ENCODE data around the gene IGSF10. TPM values are rescaled to one million over a fixed set of nuclear protein-coding genes. Genes with fewer than 3 reads are reported as not detected.

The IGSF10 gene
- total and polyA plus RNA-seq, 2 of the 8 experiments (the other 6 are each of a cell fraction or from before 2014, with no cell fraction given) = 0.59 to 0.95 TPM

GRCh38 chr3:151479452-151479851, 18.6 kb upstream of the IGSF10 start (continued):
- no peak for TF ChIP-seq CHD7 (IDR thresholded peaks at IDR 0.05; ENCODE audit: insufficient replicate concordance, low read length)
- TF ChIP-seq E2F6 (IDR thresholded peaks at IDR 0.05) = no peak
- no peak for TF ChIP-seq SUZ12 (IDR thresholded peaks at IDR 0.05; ENCODE audit: low read length)
- TF ChIP-seq SP1 (IDR thresholded peaks at IDR 0.05; ENCODE audit: low read depth, low read length) = no peak
- no peak for TF ChIP-seq CTCF (IDR thresholded peaks at IDR 0.05; ENCODE audit: control extremely low read depth in 1 of 3, insufficient read depth in 1 of 3, low read depth in 1 of 3, low read length in 3 of 3)
- no peak for TF ChIP-seq RBBP5 (IDR thresholded peaks at IDR 0.05; ENCODE audit: borderline replicate concordance, low read depth, low read length)
- TF ChIP-seq GABPA (IDR thresholded peaks at IDR 0.05; ENCODE audit: borderline replicate concordance, insufficient read depth, low read length) = no peak
- TF ChIP-seq SAP30 (IDR thresholded peaks at IDR 0.05; ENCODE audit: insufficient read depth, insufficient replicate concordance, low read length) = no peak
